ENCODE measurements around the gene RAB7B.

Gene RAB7B

DNA sequence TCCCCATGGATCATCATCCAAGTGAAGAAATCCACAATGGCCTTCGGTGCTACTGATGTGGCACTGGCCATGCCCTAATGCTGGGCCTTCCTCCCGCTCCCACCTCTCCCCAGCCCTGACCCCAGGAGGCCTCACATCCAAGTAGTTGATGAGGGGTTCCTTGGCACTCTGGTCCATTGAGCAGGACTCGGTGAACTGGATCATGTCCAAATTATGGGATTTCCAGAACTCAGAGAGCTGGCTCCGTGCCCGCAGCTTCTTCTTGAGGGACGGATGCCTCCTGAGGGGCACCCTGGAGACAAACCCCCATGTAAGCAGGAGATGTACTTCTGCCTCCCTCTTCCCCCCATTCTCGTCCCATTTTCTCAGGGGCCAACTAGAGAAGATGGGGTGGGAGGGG lies 19.6 kb upstream of the RAB7B start:
- no peak for DNase-seq (ENCODE audit: low read depth)
- H3K4me3 ChIP-seq (ENCODE audit: low read depth, low read length): no peak overlapping the region
- TF ChIP-seq, protein P1, sequence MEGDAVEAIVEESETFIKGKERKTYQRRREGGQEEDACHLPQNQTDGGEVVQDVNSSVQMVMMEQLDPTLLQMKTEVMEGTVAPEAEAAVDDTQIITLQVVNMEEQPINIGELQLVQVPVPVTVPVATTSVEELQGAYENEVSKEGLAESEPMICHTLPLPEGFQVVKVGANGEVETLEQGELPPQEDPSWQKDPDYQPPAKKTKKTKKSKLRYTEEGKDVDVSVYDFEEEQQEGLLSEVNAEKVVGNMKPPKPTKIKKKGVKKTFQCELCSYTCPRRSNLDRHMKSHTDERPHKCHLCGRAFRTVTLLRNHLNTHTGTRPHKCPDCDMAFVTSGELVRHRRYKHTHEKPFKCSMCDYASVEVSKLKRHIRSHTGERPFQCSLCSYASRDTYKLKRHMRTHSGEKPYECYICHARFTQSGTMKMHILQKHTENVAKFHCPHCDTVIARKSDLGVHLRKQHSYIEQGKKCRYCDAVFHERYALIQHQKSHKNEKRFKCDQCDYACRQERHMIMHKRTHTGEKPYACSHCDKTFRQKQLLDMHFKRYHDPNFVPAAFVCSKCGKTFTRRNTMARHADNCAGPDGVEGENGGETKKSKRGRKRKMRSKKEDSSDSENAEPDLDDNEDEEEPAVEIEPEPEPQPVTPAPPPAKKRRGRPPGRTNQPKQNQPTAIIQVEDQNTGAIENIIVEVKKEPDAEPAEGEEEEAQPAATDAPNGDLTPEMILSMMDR (IDR thresholded peaks at IDR 0.05; ENCODE audit: low read depth, low read length, missing control alignments): no peak

DNA sequence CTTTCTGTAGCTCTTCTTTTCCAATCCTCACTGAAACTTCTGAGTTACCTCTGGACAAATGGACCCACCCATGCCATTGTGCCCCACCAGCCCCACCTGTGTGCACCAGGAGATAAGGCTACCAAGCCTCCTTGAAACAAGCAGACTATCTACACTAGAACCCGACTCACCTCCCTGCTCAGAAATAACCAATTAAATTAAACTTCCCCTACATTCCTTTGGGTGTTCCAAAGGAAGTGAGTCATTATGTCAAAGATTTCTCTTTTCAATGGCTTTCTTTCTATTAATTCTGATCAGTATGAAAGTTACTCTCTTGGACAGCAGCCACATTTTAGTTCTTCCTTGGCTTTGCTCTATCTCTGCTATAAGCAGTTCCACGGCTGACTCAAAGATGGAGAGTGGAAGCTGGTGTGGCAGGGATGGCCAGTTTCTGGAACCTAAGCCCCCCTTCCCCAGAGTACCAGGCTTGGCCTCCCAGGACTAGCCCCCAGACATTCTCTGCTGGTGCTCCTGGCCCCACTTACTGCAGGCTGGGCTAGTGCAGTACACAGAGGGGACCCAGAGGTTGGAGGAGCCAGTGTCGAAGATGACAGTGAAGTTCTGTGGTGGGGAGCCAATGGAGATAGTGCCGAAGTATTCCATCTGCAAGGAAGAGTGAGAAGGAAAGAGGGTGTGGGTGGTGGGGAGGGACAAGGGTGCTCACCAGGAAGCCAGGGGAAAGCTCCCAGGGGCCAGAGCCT lies 18.6 kb upstream of the RAB7B start:
- TF ChIP-seq, protein P1 (IDR thresholded peaks at IDR 0.05; ENCODE audit: low read depth, low read length, missing control alignments): no peak
- H3K4me3 ChIP-seq (ENCODE audit: low read depth, low read length): no peak overlapping the region
- DNase-seq (ENCODE audit: low read depth): no peak

DNA sequence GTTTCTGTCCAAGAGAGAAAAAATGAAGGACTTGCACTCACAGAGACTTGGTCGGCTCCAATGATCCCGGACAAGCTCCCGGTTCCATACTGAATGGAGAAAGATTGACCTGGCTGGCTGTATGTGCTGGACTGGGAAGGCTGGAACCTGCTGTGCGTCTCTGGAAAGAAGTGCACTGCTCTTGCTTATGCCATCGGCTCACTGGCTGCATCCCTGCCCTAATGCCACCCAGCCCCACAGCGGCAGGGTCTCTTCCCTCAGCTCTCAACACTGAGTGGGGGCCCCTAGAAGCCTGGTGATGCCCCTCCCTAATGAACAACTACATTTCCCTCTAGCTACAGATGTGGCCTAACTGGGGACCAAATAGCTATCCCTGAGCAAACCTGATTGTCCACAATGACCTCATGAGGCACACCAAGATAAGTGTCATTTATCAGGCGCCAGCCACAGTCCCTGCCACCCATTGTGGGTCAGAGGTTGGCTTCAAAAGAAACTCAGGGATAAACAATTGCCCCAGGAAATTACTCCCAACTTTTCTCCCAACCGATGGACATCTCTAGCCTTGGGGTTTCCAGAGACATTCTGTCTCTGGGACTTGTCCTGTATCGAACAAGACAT lies 17.9 kb upstream of the RAB7B start:
- H3K4me3 ChIP-seq (ENCODE audit: low read depth, low read length): no peak overlapping the region
- TF ChIP-seq, protein P1 (IDR thresholded peaks at IDR 0.05; ENCODE audit: low read depth, low read length, missing control alignments): no peak
- DNase-seq (ENCODE audit: low read depth): no peak

DNA sequence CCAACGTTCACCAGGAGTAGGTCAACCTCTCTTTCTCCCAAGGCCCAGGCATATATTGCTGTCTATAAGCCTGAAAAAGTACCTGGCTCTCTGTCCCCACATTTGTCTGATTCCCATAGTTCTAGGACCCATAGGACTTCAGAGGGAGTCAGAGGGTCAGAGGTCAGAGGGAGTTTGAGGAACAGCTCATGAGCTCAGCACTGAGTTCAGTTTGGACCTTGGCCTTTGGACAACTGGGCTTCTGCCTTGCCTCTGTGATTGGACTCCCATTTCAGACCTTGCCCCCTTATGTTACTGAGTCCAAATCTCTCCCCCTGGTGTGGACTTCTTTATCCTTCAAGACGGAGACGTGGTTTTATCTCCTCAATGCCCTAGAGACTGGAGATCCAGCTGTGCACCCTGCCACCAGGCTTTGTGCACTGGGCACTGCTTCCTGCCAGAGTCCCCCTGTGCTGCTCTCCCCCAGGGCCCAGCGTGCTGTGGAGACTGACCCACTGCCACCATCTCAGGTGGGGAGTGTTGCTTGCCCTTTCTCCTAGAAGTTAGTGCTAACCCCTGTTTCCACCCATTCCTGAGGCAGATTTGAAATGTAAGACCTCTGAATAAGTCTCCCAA lies 17.3 kb upstream of the RAB7B start:
- no peak for DNase-seq (ENCODE audit: low read depth)
- TF ChIP-seq, protein P1 (IDR thresholded peaks at IDR 0.05; ENCODE audit: low read depth, low read length, missing control alignments): no peak

DNA sequence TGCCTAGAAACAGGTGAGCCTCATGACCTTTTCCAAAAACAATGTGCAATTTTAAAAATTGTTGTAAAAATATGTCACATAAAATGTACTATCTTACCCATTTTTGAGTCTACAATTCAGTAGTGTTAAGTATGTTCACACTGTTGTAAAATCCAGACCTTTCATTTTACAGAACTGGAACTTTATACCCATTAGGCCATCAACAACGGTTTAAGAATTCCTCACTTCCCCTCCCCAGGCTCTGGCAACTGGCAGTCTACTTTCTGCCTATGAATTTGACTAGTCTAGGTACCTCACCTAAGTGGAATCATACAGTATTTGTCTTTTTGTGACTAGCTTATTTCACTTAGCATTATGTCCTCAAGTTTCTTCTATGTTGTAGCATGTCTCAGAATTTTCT lies 11.9 kb upstream of the RAB7B start:
- TF ChIP-seq, protein P1 (IDR thresholded peaks at IDR 0.05; ENCODE audit: low read depth, low read length, missing control alignments): no peak
- no peak overlapping the region for H3K4me3 ChIP-seq (ENCODE audit: low read depth, low read length)
- no peak for DNase-seq (ENCODE audit: low read depth)

More for the DNA sequence above, 17.3 kb upstream of the RAB7B start:
- H3K4me3 ChIP-seq (ENCODE audit: low read depth, low read length): no peak overlapping the region

DNA sequence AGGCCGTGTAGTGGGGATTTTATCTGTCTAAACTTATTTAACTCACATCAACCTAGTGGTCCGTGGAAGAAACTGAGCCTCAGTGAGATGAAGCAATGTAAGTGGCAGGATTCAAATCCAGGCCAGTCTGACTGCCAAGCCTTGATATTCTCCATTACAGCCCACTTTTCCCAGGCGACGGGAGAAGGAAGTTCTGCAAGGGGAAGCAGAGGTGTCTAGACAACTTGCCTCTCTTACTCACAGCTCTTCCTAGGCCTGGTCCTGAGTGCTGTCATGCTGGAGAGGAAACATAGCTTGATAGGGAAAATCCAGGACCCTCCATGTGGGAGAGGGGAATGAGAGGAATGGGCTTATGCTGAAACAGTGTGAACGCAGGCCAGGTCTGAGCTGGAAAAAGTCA lies 11.4 kb upstream of the RAB7B start:
- TF ChIP-seq, protein P1 (IDR thresholded peaks at IDR 0.05; ENCODE audit: low read depth, low read length, missing control alignments): no peak
- H3K4me3 ChIP-seq (ENCODE audit: low read depth, low read length): no peak overlapping the region
- DNase-seq (ENCODE audit: low read depth): no peak

Measured in GM12864 (cell line).